ENCODE data around the gene WDR11.
"Not testable (repeated sequence)": the region's sequence is repeated elsewhere in the genome, so short reads cannot be mapped to it uniquely, and the experiment has no call there.

The WDR11 gene

GRCh38 chr10:120861178-120861855 is 10.2 kb downstream of the WDR11 start:
- no peak for DNase-seq

GRCh38 chr10:120873741-120874140 is 22.6 kb downstream of the WDR11 start:
- DNase-seq: no peak

- DNase-seq: no peak
Measured at GRCh38 chr10:120883071-120883470, 31.9 kb downstream of the WDR11 start.

GRCh38 chr10:120887482-120887881 is 36.3 kb downstream of the WDR11 start:
- DNase-seq: no peak

- no peak for DNase-seq
Measured at GRCh38 chr10:120891365-120891764, 40.2 kb downstream of the WDR11 start.

GRCh38 chr10:120894556-120894955 is 43.4 kb downstream of the WDR11 start:
- DNase-seq: no peak

GRCh38 chr10:120897343-120897742 is 46.2 kb downstream of the WDR11 start:
- no peak for DNase-seq

GRCh38 chr10:120905268-120905667 is 54.1 kb downstream of the WDR11 start:
- DNase-seq: no peak

GRCh38 chr10:120917521-120918250 is 66.5 kb downstream of the WDR11 start:
- no peak for DNase-seq

- DNase-seq: not testable (repeated sequence)
Measured at GRCh38 chr10:120923886-120924285, 72.7 kb downstream of the WDR11 start.

- DNase-seq: no peak
Measured at GRCh38 chr10:120926611-120927010, 75.4 kb downstream of the WDR11 start.

GRCh38 chr10:120927352-120927751 is 76.2 kb downstream of the WDR11 start:
- DNase-seq: no peak

GRCh38 chr10:120929166-120929565 is 78.0 kb downstream of the WDR11 start:
- no peak for DNase-seq

GRCh38 chr10:120931423-120931822 is 80.3 kb downstream of the WDR11 start:
- no peak for DNase-seq

- DNase-seq: no peak
Measured at GRCh38 chr10:120931999-120932398, 80.8 kb downstream of the WDR11 start.

- DNase-seq: no peak
Measured at GRCh38 chr10:120938822-120939221, 87.7 kb downstream of the WDR11 start.

- no peak for DNase-seq
Measured at GRCh38 chr10:120940299-120940900, 89.2 kb downstream of the WDR11 start.

GRCh38 chr10:120941501-120941900 is 90.3 kb downstream of the WDR11 start:
- no peak for DNase-seq

GRCh38 chr10:120942806-120943413 is 91.7 kb downstream of the WDR11 start:
- peak; percentile 94 for DNase-seq

- no peak for DNase-seq
Measured at GRCh38 chr10:120943542-120943941, 92.4 kb downstream of the WDR11 start.

GRCh38 chr10:120944586-120945125 is 93.5 kb downstream of the WDR11 start:
- no peak for DNase-seq

GRCh38 chr10:120945182-120945581 is 94.0 kb downstream of the WDR11 start:
- DNase-seq: no peak

- DNase-seq: no peak
Measured at GRCh38 chr10:120945801-120946302, 94.7 kb downstream of the WDR11 start.

All from Kasumi-1 (cell line).